Measurements from ENCODE around the gene ALKBH5. TPM values are rescaled to one million over a fixed set of nuclear protein-coding genes. Genes with fewer than 3 reads are reported as not detected.

The ALKBH5 gene
- total and polyA plus RNA-seq, 2 experiments from 2014 or later: 81.9 to 161 TPM

DNA sequence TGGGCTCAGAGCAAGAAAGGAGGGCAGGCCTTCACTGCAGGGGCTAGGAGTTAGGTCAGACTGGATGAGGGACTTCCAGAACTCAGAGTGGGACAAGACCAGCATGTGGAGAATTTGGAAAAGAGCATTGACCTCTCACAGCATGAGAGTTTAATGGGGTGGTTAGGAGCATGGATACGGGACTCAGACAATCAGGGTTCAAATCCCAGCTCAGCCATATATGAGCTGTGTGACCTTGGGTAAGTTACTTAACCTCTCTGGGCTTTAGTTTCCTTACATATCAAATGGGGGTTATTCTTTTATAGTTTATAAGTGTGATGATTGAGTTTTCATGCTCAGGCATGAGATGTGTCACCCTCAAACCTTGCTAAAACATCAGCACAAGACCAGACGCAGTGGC lies 37.4 kb upstream of the ALKBH5 start:
- no peak overlapping the region for H3K4me2 ChIP-seq (ENCODE audit: unreplicated experiment)
- no peak overlapping the region for H2AFZ ChIP-seq
- 92 to 94% methylated on average over 2 of the region's 2 CpGs for WGBS, 2 experiments (ENCODE audit: low coverage in 1 of 2, low lambda C conversion rate in 2 of 2, missing lambda C conversion rate in 2 of 2)
- H3K36me3 ChIP-seq (ENCODE audit: low read depth): no peaks in the 10 kb centered on the region
- no peak for DNase-seq
- H3K9ac ChIP-seq: no peak overlapping the region
- H3K4me3 ChIP-seq: no peak overlapping the region
- H3K27me3 ChIP-seq (replicated peaks; ENCODE audit: insufficient read depth): no peaks in the 10 kb centered on the region
- H3K79me2 ChIP-seq (ENCODE audit: insufficient read depth): no peaks in the 10 kb centered on the region
- H3F3A ChIP-seq (ENCODE audit: insufficient read depth): no peaks in the 10 kb centered on the region
- H3K9me2 ChIP-seq (ENCODE audit: insufficient read depth): no peaks in the 10 kb centered on the region
- TF ChIP-seq EZH2 (IDR thresholded peaks at IDR 0.05; ENCODE audit: insufficient read depth, poor library complexity, severe bottlenecking): no peak
- TF ChIP-seq EZH2phosphoT487 (IDR thresholded peaks at IDR 0.05; ENCODE audit: insufficient read depth, low read depth): no peak
- no peaks in the 10 kb centered on the region for H3K9me3 ChIP-seq (ENCODE audit: low read depth)
- H3K4me1 ChIP-seq (ENCODE audit: insufficient read depth): no peaks in the 10 kb centered on the region
- H3K27ac ChIP-seq: no peak overlapping the region
- no peaks in the 10 kb centered on the region for H4K20me1 ChIP-seq (ENCODE audit: insufficient read depth)
- in situ Hi-C loops (cut with MboI): no loop called here

GRCh38 chr17:18146980-18147379 lies 36.6 kb upstream of the ALKBH5 start:
- Histone ChIP-seq H3K9me2 (ENCODE audit: insufficient read depth) (no peaks in the 10 kb centered on the region), H3K9me3 (ENCODE audit: low read depth) (no peaks in the 10 kb centered on the region), H3K4me1 (ENCODE audit: insufficient read depth) (no peaks in the 10 kb centered on the region), H2AFZ (no peak overlapping the region), H3K4me3 (no peak overlapping the region), H3K9ac (no peak overlapping the region), H3K79me2 (ENCODE audit: insufficient read depth) (no peaks in the 10 kb centered on the region), H3F3A (ENCODE audit: insufficient read depth) (no peaks in the 10 kb centered on the region), H4K20me1 (ENCODE audit: insufficient read depth) (no peaks in the 10 kb centered on the region), H3K27me3 (replicated peaks; ENCODE audit: insufficient read depth) (no peaks in the 10 kb centered on the region), H3K36me3 (ENCODE audit: low read depth) (no peaks in the 10 kb centered on the region), H3K27ac (no peak overlapping the region), H3K4me2 (ENCODE audit: unreplicated experiment) (no peak overlapping the region)
- no peak for DNase-seq
- in situ Hi-C loops (cut with MboI): no loop called here
- WGBS, 2 experiments (ENCODE audit: low coverage in 1 of 2, low lambda C conversion rate in 2 of 2, missing lambda C conversion rate in 2 of 2): 47 to 63% methylated on average over 3 of the region's 3 CpGs
- TF ChIP-seq EZH2phosphoT487 (IDR thresholded peaks at IDR 0.05; ENCODE audit: insufficient read depth, low read depth) (no peak), EZH2 (IDR thresholded peaks at IDR 0.05; ENCODE audit: insufficient read depth, poor library complexity, severe bottlenecking) (no peak)

DNA sequence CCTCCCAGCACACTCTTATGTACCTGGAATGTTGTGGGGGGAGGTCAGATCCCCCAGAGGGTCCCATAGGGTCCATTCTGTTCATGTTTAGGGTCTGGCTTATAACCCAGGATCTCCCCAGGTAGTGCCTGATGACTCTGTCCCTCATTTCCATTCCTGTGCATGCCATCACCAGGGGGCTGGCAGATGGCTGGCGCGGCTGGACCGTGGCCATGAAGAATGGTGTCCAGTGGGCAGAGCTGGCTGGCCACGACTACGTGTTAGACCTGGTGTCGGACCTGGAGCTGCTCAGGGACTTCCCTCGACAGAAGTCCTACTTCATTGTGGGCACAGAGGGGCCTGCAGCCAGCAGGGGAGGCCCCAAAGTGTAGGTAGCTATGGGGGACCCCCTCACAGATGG lies 35.0 kb upstream of the ALKBH5 start:
- H3K4me2 ChIP-seq (ENCODE audit: unreplicated experiment): no peak overlapping the region
- in situ Hi-C loops (cut with MboI): no loop called here
- WGBS, 2 experiments (ENCODE audit: low coverage in 1 of 2, low lambda C conversion rate in 2 of 2, missing lambda C conversion rate in 2 of 2): 91 to 93% methylated on average over 7 of the region's 7 CpGs

DNA sequence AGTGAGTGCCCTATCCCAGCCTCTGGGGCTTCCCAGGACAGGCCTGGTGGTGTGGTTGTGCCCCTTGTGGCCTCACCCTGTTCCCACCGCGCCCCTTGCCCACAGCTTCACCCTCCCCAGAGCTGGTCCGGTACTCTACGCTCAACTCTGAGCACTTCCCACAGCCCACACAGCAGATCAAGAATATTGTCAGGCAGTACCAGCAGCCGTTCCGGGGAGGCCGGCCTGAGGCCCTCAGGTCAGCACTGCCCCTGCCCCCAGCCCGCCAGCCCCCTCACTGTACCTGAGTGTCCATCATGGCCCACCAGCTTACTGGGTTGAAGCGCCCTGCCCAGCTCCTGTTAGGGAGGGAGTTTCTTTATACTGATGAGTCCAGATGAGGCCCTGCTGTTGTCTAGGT lies 32.3 kb upstream of the ALKBH5 start:
- H3K27me3 ChIP-seq (replicated peaks; ENCODE audit: insufficient read depth): no peaks in the 10 kb centered on the region
- TF ChIP-seq EZH2 (IDR thresholded peaks at IDR 0.05; ENCODE audit: insufficient read depth, poor library complexity, severe bottlenecking) (no peak), EZH2phosphoT487 (IDR thresholded peaks at IDR 0.05; ENCODE audit: insufficient read depth, low read depth) (no peak)
- WGBS, 2 experiments (ENCODE audit: low coverage in 1 of 2, low lambda C conversion rate in 2 of 2, missing lambda C conversion rate in 2 of 2): 81 to 83% methylated on average over 9 of the region's 9 CpGs
- H4K20me1 ChIP-seq (ENCODE audit: insufficient read depth): no peaks in the 10 kb centered on the region
- no peak overlapping the region for H3K4me2 ChIP-seq (ENCODE audit: unreplicated experiment)
- no peak overlapping the region for H3K4me3 ChIP-seq
- H3K4me1 ChIP-seq (ENCODE audit: insufficient read depth): peaks cover 5% of the 10 kb centered on the region; the same call in 1 of the 2 replicates
- H3K9me3 ChIP-seq (ENCODE audit: low read depth): no peaks in the 10 kb centered on the region
- H3K9me2 ChIP-seq (ENCODE audit: insufficient read depth): no peaks in the 10 kb centered on the region
- no peaks in the 10 kb centered on the region for H3K79me2 ChIP-seq (ENCODE audit: insufficient read depth)
- in situ Hi-C loops (cut with MboI): no loop called here
- no peak overlapping the region for H3K9ac ChIP-seq
- H3K36me3 ChIP-seq (ENCODE audit: low read depth): no peaks in the 10 kb centered on the region
- no peak for DNase-seq
- H2AFZ ChIP-seq: no peak overlapping the region
- no peak overlapping the region for H3K27ac ChIP-seq
- 0 out of 2 replicates have a peak, but pooled peaks cover 4% of the 10 kb centered on the region for H3F3A ChIP-seq (ENCODE audit: insufficient read depth)

More for the DNA sequence above, 35.0 kb upstream of the ALKBH5 start:
- no peak overlapping the region for H2AFZ ChIP-seq
- H3K9me3 ChIP-seq (ENCODE audit: low read depth): no peaks in the 10 kb centered on the region
- no peak overlapping the region for H3K27ac ChIP-seq
- H4K20me1 ChIP-seq (ENCODE audit: insufficient read depth): no peaks in the 10 kb centered on the region
- no peaks in the 10 kb centered on the region for H3K36me3 ChIP-seq (ENCODE audit: low read depth)
- no peak overlapping the region for H3K9ac ChIP-seq
- TF ChIP-seq EZH2phosphoT487 (IDR thresholded peaks at IDR 0.05; ENCODE audit: insufficient read depth, low read depth) (no peak), EZH2 (IDR thresholded peaks at IDR 0.05; ENCODE audit: insufficient read depth, poor library complexity, severe bottlenecking) (no peak)
- no peaks in the 10 kb centered on the region for H3K79me2 ChIP-seq (ENCODE audit: insufficient read depth)
- no peaks in the 10 kb centered on the region for H3K9me2 ChIP-seq (ENCODE audit: insufficient read depth)
- no peak overlapping the region for H3K4me3 ChIP-seq
- no peaks in the 10 kb centered on the region for H3K27me3 ChIP-seq (replicated peaks; ENCODE audit: insufficient read depth)
- H3K4me1 ChIP-seq (ENCODE audit: insufficient read depth): peaks cover 5% of the 10 kb centered on the region; the same call in 1 of the 2 replicates
- H3F3A ChIP-seq (ENCODE audit: insufficient read depth): no peaks in the 10 kb centered on the region
- no peak for DNase-seq

GRCh38 chr17:18155179-18155578 lies 28.4 kb upstream of the ALKBH5 start:
- 87 to 93% methylated on average over 13 to 14 of the region's 14 CpGs for WGBS, 2 experiments (ENCODE audit: low coverage in 1 of 2, low lambda C conversion rate in 2 of 2, missing lambda C conversion rate in 2 of 2)
- H3K79me2 ChIP-seq (ENCODE audit: insufficient read depth): no peaks in the 10 kb centered on the region
- H2AFZ ChIP-seq: no peak overlapping the region
- TF ChIP-seq EZH2 (IDR thresholded peaks at IDR 0.05; ENCODE audit: insufficient read depth, poor library complexity, severe bottlenecking): no peak
- H3K4me1 ChIP-seq (ENCODE audit: insufficient read depth): peaks cover 13% of the 10 kb centered on the region
- H3K4me3 ChIP-seq: no peak overlapping the region
- H4K20me1 ChIP-seq (ENCODE audit: insufficient read depth): no peaks in the 10 kb centered on the region
- no peak for DNase-seq
- H3K9me3 ChIP-seq (ENCODE audit: low read depth): no peaks in the 10 kb centered on the region
- no peaks in the 10 kb centered on the region for H3K36me3 ChIP-seq (ENCODE audit: low read depth)
- no peaks in the 10 kb centered on the region for H3K9me2 ChIP-seq (ENCODE audit: insufficient read depth)
- in situ Hi-C loops (cut with MboI): no loop called here
- no peak overlapping the region for H3K27ac ChIP-seq
- H3F3A ChIP-seq (ENCODE audit: insufficient read depth): peaks cover 7% of the 10 kb centered on the region
- H3K9ac ChIP-seq: no peak overlapping the region
- no peak overlapping the region for H3K4me2 ChIP-seq (ENCODE audit: unreplicated experiment)
- no peaks in the 10 kb centered on the region for H3K27me3 ChIP-seq (replicated peaks; ENCODE audit: insufficient read depth)

All from GM23248 (cell line).